HG03571 (cell line): ENCODE measurements around the gene TPK1.
"Not testable (repeated sequence)": the region's sequence is repeated elsewhere in the genome, so short reads cannot be mapped to it uniquely, and the experiment has no call there.

Experiments used
- ATAC-seq: cut with Tn5 transposase; IDR thresholded peaks from one replicate; pipeline ENCODE4 v1.9.1; 2021; ENCODE audit not compliant: unreplicated experiment

TPK1 gene

GRCh38 chr7:144418931-144419330 is 416.9 kb downstream of the TPK1 start:
- not testable (repeated sequence) for ATAC-seq

DNA sequence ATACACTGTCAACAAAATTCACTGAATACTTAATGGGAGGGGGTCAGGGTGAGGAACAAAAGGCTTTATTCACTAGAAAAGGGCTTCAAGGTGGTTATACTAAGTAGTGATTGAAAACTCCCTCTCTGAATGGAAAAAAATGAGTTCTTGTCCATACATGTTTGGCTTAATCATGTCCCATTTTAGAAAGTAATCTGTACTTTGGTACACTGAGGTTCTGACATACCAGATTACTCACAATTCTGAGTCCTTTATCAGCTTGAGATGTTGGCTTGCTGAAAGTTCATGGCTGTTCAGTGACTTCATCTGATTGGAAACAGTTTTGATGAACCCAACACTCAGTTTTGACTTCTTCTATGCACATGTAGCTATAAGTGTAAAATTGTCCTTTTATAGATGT is 419.5 kb downstream of the TPK1 start:
- ATAC-seq: no peak

DNA sequence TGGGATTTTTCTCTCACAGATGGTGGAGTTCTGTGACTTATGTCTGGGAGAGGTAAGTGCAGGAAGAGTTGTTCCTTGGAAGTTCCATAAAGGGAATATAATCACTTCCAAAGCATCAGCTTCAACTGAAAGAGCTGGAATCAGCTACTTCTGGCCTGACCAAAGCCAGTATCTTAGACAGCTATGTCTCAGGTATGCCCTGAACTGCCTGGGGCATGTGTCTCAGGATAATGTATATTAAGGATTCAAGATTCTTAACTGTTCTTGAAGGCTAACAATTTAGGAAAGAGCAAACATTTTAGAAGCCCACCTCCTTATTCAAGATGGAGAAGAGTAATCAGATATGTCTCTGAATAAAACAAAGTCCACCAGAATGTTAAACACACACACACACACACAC is 420.0 kb downstream of the TPK1 start:
- no peak for ATAC-seq

DNA sequence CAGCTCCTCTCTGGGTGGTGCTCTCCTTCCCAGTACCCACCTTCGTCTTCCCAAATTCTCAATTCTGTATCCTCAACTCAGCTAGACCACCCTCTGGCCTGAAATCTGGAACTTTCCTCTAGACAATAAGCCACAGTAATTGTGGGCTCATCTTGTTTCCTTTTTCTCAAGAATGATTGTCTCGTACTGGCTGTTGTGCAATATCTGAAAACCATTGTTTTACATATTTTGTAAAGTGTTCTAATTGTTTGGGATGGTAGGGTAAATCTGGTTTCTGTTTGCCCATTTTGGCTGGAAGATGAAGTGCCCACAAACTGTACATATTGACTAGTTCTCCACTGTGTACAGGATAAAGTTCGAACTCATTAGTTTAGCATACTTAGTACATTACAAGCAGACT is 421.0 kb downstream of the TPK1 start:
- no peak for ATAC-seq

DNA sequence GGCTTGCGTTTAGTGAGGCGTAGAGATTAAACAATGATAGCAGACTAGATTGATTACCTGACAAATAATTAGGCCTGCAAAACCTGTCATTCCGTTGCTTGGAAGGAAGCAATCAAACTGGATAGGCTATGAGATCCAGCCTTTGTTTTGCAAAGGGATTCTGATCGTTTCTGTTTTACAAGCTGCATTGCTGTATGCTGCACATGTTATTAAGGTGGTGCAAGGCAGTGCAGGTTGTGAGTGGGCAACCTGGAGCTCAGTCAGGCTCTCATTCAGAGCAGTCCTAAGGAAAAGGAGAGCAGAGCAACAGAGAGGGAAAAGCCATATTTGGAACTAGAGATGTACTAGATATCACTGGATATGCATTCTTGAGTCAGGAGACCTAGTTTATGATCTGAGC is 425.4 kb downstream of the TPK1 start:
- ATAC-seq: no peak

DNA sequence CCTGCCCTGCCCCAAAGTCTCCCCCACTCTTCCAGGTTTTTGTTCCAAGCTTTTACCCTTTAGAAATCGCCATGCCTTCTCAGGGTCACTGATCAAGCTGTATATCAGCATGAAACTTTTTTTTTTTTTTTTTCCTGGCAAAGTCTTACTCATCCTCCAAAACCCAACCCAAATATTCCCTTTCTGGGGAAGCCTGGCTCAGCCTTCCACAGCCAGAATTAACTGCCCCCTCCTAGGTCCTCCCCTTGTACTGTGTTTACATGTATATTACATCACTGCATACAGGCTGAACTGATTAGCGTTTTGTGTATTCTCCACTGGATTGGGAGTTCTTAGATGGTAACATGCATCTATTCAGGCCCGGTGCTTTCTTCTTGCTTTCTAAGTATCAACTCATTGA is 427.7 kb downstream of the TPK1 start:
- ATAC-seq: no peak

DNA sequence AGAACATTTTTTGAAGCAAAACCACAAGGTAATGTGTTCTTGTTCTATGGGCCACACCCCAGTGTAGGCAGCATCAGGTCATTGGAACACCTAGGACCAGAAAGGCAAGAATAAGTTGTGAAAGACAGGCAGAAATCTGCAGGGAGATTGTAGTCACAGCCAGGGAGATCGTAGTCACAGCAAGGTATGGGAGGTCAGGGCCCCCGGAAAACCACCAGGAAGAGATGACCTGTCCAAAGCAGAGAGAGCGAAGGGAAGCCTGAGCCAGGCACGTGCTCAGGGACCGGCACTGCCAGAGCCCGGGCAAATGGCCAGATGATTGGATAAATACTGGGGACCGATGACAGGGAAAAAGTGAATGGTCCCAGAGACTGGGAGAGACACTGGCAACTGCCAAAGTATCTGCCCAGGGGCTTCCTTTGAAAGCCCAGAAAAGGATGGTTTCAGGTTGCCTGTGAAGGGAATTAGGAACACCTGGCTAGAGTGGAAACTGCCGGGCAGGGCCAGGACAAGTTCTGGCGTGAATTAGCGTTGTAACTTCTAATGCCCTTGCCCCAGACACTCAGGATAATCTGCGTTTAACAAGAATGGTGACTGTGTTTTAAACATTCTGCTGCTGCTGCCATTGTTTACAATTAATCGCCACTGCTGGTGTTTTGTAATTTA is 428.5 kb downstream of the TPK1 start:
- ATAC-seq: no peak

GRCh38 chr7:144404946-144405345 is 430.9 kb downstream of the TPK1 start:
- ATAC-seq: no peak

GRCh38 chr7:144403649-144404061 is 432.2 kb downstream of the TPK1 start, which contains the start of gene NOBOX:
Gene NOBOX, minus strand, starts transcription at chr7:144403693.
- ATAC-seq: no peak

DNA sequence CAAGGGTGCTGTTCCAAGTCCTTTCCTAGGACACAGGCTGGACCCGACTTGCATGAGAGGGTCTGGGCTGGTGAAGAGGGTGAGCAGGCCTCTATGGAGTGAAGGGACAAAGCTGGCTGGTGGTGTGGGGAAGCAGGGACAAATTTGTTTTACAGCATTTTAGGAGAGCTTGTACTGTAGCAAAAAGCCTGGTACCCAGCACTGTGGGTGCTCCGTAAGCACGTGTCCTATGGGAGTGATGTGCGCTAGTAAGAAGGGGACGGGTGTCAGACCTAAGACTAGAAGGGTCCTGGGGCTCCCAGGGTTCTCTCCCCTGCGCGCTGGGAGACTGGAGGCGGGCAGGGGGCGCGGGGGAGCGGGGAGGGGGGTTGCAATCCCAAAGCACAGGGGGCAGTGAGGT is 432.8 kb downstream of the TPK1 start:
- ATAC-seq: no peak
